GDM1 (cell line): ENCODE measurements around the gene THSD4.
"Not testable (repeated sequence)": the region's sequence is repeated elsewhere in the genome, so short reads cannot be mapped to it uniquely, and the experiment has no call there.

ENCODE experiments used
- DNase-seq: peaks from one replicate; lab custom pipeline; 2025; lab: John Stamatoyannopoulos, UW

The THSD4 gene

DNA sequence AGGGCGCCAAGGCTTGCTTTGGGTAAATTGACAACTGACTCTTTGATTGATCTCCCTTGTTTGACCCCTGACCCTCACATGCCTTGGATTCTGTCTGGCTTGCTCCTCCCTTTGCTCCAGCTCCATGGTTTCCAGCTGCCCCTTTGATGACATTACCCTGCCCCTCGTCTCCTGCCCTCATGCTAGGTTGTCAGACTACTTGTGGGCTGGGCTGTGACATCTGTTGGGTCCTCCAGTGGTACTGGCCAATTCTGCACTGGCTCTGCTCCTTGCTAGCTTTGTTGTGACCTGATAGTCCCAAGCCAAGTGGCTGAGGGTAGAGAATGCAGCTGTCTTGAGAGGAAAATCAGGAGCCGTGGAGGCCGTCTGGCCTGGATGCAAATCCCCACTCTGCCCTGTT, 6.2 kb downstream of the THSD4 start:
- DNase-seq: no peak

DNA sequence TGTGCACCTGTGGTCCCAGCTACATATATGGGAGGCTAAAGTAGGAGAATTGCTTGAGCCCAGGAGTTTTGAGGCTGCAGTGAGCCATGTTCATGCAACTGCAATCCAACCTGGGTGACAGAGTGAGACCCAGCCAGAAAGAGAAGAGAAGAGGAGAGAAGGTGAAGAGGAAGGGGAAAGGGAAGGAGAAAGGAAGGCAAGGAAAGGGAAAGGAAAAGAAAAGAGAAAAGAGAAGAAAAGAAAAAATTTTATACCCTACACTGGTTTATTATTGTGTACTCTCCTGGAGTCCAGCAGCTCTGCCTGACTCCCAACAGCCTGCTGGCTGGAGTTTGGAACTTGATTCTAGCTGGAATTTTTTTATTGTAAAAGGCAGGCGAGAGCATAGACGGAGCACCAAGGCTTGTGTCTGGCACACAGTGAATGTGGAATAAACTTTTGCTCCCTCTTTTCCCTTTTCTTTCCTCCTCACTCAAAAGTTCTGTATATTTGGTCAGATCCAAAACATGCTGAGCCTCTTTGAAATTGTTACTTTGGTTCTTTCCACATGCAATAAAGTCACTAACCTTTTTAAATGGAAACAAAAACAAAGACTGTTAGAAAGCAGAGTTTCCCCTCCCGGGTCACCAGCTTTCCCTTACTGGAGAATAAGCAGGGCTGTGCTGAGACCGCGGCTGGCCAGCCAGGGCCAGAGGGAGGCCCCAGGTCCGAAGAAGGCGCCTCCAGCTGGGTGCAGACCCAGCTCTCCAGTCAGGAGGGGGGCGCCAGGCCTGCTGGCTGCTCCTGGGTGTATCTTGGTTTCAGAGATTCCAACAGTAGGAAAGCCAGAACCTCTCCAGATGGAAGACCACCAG, 9.9 kb downstream of the THSD4 start:
- DNase-seq: no peak

DNA sequence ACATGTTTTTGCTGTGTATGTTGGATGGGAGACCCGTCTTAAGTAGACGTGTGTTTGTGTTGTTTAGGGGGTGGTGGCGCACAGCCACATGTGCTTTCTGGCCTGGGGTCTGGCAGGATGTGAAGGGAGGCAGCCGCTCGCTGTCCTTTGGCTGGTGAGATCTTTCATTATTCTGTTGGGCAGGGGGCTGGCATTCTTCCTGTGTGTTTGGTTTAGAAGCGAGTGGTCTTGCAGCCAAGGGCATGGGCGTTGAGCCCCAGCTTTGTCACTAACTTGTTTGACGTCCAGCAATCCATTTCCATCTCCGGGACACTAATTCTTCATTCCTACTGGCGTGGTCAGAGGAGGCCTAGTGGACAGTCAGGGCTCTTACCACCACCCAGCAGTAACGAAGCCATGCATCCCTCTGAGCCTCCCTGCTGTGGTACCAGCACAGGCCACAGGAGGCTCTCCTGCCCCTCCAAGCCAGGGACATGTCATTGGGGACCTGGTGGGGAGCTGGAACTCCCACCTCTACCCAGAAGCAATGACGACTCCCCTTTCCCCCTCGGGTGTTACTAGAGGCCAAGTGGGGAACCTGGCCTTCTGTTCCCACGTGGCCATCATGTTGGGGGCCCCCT, 10.7 kb downstream of the THSD4 start:
- no peak for DNase-seq

DNA sequence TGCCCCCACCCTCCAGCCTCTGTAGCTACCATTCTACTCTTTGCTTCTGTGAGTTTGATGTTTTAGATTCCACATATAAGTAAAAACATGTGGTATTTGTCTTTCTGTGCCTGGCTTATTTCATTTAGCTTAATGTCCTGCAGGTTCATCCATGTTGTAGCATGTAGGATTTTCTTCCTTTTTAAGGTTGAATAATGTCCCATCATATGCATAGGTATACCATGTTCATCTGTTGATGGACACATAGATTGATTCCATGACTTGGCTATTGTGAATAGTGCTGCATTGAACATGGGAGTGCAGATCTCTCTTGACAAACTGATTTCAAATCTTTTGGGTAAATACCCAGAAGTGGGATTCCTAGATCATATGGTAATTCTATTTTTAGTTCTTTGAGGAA, 11.8 kb downstream of the THSD4 start:
- DNase-seq: no peak

- not testable (repeated sequence) for DNase-seq
Observed at GRCh38 chr15:71128159-71128558, 12.9 kb downstream of the THSD4 start.

- DNase-seq: no peak
Observed at GRCh38 chr15:71128939-71129562, 13.8 kb downstream of the THSD4 start.

DNA sequence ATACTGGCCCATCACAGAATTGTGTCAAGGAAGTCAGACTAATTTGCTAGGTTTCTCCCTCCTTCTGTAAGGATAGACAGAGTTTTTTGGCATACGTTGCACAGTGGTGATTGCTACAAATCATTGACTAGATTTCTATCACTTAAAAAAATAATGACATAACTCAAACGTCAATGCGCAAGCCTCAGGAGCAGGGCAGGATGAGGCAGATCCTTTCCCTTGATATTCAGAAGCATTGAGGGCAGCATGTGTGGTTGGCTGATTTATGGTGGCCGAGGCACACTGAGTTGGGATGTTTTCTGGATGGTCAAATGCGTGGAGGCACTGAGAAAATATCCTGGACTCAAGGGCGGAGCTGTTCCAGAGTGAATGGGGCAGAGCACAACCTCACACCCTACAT, 14.4 kb downstream of the THSD4 start:
- no peak for DNase-seq

DNA sequence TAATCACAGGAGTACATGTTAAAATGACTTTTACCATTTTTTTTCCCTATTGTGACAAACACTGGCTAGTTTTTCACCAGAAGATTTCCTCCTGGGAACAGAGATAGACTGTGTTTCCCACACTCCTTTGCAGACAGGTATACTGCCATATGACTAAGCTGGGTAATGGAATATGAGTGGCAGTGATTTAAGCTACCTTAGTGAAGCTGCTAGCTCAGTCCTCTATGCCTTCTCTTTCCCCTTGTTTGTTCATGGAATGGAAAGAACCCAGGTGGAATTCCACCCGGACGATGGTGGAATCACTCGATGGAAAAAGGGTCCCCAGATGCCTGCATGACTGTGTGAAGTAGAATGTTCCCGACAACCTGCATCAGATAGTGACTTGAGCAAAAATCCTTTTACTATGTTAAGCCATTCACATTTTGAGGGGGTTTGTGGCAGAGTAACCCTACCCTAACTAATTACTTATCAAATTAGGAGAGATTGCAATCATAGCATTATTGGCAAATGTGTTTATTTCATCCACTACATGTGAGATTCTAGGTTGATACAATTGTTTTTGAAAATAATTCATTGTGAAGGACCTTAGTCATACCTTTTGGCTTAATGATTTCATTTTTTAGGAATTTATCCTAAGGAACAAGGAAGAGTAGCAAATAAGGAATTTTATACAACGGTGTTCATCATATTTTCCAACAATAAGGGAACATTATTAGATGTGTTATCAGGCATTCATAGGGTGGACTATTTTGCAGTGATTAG, 16.5 kb downstream of the THSD4 start:
- no peak for DNase-seq

DNA sequence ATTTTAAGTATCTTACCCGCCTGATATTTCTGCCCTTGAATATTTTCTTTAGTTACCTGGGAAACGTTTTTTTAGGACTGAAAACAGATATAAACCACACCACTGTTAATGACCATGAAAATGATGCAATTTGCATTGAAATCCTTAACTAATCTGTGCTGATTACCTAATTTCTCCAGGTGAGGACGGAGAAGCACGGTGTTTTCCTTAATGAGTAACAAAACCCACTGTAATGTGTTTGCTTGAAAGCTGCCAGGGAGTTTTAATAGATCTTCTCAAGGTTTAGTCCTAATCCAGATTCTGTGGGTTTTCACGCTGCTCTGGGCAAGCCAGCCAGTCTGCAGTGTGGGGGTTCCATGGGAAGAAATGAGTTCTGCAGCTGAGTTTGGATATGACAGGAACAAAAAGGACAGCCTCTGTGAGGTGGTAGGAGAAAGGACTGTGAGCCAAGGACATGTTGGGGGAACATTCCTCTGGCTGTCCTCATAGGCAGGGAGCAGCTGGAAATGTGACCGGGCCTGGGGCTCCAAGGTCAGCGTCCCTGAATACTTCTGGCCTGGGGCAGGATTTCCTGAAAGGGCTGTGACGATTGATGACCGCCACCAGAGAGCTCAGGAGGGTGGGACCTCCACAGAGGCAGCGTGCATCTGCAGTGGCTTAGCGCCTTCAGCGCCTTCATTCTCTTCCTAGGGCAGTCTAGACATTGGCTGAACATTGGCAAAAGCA, 18.6 kb downstream of the THSD4 start:
- DNase-seq: no peak

DNA sequence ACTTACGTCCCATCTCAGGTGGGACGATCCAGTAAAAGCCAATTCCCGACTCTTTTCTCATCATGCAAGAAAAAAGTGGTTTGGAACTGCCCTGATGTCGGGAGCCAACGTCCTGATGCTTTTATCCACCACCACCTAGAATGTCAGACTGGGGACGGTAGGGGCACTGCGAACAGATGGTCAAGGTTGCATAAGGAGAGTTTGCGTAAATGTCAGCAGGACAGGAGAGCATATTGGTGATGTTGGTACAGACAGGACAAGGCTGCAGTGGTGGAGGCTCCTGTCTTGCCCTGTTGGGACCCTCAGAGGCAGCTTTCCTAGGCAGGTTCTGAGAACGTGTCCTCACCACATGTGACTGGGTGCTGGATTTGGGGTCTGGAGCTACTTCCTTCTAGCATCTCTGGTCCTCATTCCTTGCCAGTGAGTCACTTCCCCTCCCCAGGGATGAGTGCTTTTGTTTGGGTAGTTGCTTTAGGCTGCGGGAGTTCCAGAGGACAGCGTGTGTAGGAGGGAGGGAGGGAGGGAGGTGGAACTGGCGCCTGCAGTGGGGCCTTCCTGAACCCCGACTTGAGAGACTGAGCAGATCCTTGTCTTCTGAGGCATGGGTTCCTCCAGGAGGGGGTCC, 21.0 kb downstream of the THSD4 start:
- no peak for DNase-seq

DNA sequence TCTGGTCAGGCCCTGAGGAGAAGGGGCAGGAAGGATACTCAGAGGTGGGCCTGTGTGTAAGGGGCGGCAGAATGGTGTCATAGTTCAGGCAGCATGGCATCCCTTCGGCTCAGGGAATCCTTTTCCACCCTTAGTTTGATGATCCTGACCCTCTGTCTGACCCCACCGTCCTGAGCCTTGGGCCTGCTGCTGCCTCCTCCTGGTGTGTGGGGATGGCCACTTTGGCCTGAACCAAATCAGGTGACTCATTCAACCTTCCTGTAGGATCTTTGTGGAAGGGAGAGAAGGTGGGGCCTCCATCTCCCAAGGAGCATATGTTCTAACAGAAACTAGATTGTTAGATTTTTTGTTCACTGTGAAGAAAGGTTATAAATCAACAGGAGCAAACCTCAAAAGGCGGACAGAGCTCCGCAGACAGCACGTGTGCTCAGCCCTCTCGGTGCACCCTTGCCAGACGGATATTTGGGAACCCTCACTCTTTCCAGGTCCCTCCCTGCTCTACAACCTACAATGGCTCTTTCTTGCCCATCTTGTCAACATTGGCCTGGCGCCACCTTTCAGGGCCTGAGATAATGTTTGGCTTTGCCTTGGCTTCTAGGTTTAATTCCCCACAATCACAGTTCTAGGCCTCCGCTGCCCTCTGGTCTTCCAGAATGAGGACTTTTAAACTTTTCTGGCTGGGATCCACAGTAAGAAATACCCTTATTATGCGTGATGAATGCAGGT, 21.7 kb downstream of the THSD4 start:
- no peak for DNase-seq

GRCh38 chr15:71138473-71138872, 23.2 kb downstream of the THSD4 start:
- no peak for DNase-seq

DNA sequence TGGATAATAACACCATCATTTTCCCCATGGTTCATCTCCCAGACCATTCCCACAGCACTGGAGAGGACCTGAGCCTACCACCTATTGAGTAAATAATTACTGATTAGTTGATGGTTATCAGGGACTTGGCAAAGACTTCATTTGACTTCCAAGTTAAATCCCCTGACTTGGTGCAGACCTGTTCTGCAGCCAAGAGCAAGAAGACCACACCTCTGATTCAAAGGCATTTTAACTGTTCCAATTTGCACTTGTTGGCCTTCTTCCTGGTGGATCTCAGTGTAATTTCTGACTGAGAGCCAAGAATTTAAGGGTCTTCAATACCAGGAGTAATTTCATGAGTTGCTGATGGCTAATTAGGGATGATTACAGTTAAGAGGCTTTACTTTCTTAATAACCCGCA, 24.0 kb downstream of the THSD4 start:
- no peak for DNase-seq

GRCh38 chr15:71141572-71141971, 26.3 kb downstream of the THSD4 start:
- no peak for DNase-seq

GRCh38 chr15:71142780-71143179, 27.5 kb downstream of the THSD4 start:
- DNase-seq: no peak

DNA sequence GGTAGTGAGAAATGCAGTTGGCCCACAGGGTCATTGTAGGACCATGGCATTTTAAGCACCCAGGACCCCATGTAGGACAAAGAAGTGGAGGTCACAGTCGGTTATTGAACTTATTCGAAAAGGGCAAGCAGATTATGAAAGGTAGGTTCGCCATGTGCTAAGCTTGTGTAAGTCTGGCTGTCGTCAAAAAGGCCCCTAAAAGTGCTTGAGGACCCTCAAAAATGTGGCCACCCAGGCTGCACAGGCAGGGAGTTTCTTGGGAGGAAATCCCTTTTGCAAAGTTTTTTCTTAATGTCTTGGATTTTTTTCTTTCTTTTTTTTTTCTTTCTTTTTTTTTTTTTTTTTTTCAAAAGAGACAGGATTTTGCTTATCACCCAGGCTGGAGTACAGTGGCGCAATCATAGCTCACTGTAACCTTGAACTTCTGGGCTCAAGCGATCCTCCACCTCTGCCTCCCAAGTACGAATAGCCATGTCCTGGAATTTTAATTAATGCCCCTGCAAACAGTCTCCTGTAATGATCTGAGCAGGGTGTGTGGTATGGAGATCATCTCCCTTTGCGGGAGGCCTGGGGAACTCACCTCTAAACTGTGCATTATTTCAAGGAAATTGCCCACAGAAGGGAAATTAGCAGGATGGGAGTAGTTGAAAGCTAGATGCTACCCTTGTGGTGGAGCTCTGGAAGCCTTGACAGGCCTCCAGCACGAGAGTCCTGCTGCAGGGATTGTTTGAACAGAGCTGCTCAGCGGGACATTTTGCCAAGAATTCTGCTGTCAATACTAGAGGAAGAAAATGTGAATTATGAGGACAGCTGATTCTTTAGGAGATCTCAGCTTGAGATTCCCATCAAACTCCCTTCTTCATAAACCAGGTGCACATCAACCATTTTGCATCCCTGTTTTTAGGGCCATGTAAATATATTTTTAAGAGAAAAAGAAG, 28.4 kb downstream of the THSD4 start:
- no peak for DNase-seq

DNA sequence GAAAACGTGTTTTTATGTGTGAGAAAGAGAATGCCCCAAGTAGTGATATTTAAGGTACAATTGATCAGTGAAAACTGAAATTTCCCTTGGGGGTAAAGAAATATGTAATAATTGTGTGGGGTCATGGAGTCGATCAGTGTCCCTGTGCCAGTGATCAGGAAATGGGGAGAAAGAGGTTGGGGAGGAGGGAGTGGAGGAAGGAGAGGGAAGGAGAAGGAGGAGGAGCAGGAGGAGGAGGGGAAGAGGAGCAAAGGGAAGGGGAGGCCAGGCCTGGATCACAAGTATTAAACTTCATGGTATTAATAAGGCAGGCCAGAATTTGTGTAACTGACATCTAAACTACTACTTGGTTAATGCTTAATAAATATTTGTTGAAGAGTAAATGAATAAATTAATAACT, 30.4 kb downstream of the THSD4 start:
- no peak for DNase-seq

DNA sequence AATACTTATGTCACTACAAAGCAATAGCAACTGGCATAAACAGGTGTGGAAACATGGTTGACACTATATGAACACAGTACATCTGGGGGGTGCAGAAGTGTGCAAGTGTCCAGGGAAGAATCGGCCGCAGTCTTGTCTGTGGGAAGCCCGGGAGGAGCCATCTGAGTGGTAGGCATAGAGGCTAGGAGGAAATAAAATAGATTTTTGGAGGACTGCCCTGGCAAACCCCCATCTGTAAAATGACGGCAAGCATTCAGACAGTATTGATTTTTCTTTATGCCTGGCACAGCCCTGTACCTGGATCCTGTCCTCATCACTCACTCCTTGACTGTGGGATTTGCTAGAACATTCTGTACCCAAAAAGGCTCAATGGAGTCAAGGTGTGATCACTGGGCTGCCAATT, 31.3 kb downstream of the THSD4 start:
- DNase-seq: no peak

DNA sequence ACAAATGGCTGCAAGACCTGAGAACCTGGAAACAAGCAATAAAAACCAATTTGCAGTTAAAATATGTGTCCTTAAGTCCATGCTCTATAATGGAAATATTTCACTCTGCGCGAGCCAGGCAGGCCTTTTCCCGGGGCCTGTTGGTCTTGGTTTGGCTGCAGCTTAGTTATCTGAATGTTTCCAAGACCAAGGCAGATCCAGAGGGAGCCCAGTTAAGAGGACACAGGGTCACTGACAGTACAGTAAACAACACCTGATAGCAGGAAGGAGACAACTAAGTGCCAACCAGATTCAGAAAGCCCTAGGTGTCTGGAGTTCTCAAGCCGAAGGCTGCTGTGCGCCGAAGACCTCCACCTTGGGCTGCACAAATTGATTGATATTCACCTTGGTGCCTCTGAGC, 32.8 kb downstream of the THSD4 start:
- no peak for DNase-seq
